Activated naive CD4-positive, alpha-beta T cell (primary cell): Measurements from ENCODE around the gene AMDHD1.
"Not testable (repeated sequence)": the region's sequence is repeated elsewhere in the genome, so short reads cannot be mapped to it uniquely, and the experiment has no call there.

Source experiments
- DNase-seq, 4 experiments: peaks; one replicate each; lab custom pipeline; 2025; lab: John Stamatoyannopoulos, UW

Gene AMDHD1

GRCh38 chr12:95966287-95966870, 23.2 kb downstream of the AMDHD1 start:
- no peak for DNase-seq

- no peak for DNase-seq
Observed at GRCh38 chr12:95967301-95967700, 24.2 kb downstream of the AMDHD1 start.

DNA sequence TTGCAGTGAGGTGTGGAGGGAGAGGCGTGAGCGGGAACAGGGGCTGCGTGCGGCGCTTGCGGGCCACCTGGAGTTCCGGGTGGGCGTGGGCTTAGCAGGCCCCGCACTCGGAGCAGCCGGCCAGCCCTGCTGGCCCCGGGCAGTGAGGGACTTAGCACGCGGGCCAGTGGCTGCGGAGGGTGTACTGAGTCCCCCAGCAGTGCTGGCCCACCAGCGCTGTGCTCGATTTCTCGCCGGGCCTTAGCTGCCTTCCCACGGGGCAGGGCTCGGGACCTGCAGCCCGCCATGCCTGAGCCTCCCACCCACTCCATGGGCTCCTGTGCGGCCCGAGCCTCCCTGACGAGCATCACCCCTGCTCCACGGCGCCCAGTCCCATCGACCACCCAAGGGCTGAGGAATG, 26.0 kb downstream of the AMDHD1 start:
- not testable (repeated sequence) for DNase-seq

GRCh38 chr12:95970905-95971304, 27.8 kb downstream of the AMDHD1 start:
- DNase-seq: no peak

GRCh38 chr12:95972832-95973456, 29.8 kb downstream of the AMDHD1 start:
- no peak for DNase-seq

GRCh38 chr12:95974358-95974757, 31.2 kb downstream of the AMDHD1 start:
- no peak for DNase-seq

DNA sequence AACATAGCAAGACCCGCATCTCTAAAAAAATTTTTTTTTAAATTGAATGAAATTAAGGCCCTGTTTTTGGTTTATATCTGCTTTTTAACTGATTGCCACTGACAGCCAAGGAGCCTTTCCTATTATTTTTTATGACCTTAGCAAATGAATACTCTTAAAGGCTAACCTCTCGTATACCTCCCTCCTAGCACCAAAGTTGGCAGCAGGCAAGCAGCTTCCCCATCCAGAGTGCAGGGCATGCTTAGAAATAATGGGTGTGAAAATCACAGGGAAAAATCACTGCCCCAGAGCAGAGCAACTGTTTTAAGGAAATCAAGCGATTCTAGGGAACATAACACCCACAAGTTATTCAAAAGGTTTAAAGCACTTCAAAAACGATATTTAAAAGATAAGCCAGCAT, 32.4 kb downstream of the AMDHD1 start:
- no peak for DNase-seq

- DNase-seq: no peak
Observed at GRCh38 chr12:95976416-95976832, 33.3 kb downstream of the AMDHD1 start.

DNA sequence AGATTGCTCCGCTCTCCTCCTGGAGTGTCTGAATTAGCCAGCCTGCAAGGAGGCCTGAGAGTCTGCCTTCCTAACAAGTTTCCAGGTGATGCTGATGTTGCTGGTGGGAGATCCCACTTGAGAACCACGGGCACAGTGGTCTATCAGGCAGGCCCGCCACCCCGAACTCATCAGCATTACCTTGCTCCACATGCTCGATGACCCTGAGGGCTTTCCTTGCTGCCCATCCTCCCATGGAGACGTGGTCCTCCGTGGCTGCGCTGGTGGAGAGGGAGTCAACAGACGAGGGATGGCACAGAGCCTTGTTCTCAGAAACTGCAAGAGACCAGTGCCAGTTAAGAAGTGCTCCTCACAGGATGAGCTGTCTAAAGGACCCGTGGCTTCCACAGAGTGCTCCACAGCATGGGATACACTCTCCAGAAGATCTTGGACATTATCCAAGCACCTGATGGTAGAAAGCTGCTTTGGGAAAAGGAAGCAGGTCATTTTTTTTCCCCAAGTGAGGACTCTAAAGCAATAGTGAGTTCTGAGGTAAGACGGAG, 34.7 kb downstream of the AMDHD1 start:
- DNase-seq: no peak

GRCh38 chr12:95978351-95978750, 35.2 kb downstream of the AMDHD1 start:
- DNase-seq: no peak

GRCh38 chr12:95978774-95979173, 35.6 kb downstream of the AMDHD1 start:
- no peak for DNase-seq

- no peak for DNase-seq
Observed at GRCh38 chr12:95980437-95980836, 37.3 kb downstream of the AMDHD1 start.

- no peak for DNase-seq
Observed at GRCh38 chr12:95982602-95983001, 39.5 kb downstream of the AMDHD1 start.

DNA sequence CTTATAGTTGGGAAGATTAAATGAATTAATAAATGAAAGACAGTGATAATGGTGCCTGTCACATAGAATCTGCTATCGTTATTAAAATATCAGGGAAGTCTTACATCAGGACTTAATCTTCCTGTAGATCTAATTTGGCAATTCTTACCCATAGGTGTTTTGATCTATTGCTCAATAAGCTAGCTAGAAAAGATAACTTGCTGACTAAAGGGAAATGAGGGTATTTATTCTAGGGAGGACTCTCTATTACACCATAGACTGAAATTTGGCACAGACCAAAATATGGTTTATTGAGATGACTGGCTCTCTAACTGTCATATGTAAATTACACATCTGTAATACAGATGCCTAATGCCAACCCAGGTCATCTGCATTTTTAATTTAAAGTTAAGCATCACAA, 41.6 kb downstream of the AMDHD1 start:
- no peak for DNase-seq

DNA sequence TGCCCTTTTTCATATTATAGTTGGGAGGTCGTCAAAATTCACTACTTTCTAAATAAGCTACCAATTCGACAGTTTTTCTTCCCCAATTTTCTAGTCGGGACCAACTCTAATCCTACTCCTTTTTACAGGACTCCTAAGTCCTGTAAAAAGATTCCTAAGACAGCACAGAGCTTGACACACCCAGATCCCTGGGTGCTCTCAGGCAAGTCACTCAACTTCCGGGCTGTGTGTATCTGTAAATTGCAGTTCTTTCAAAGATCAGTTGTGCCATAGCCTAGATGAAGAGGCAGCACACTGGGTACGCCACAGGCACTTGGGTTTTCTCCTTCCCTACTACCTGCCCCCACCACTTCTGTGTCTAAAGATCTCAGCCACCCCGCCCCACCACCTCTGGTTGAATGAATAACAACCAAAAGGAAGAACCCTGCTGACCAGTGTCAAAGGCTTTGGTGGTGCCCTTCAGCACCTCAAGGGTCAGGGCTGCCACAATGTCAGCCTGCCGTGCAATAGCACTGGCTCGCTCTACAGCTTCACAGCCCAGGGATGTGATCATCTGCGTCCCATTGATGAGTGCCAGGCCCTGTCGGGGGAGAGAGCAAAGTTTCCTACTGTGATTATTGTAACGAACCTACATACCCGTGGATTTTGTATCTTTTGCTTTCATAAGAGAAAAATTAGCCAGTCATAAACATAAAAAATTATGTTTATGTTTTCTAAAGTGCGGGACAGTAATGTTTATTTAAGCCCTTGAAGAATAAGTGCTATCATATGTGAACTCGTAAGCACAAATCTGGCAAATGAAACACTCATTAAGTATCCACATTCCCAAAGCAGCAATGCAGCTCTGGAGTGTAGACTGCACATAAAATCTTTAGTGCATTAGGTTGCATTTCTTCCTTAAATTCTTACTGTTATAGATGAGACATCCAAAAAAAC, 43.8 kb downstream of the AMDHD1 start:
- no peak for DNase-seq

GRCh38 chr12:95988506-95989275, 45.6 kb downstream of the AMDHD1 start:
- no peak for DNase-seq

DNA sequence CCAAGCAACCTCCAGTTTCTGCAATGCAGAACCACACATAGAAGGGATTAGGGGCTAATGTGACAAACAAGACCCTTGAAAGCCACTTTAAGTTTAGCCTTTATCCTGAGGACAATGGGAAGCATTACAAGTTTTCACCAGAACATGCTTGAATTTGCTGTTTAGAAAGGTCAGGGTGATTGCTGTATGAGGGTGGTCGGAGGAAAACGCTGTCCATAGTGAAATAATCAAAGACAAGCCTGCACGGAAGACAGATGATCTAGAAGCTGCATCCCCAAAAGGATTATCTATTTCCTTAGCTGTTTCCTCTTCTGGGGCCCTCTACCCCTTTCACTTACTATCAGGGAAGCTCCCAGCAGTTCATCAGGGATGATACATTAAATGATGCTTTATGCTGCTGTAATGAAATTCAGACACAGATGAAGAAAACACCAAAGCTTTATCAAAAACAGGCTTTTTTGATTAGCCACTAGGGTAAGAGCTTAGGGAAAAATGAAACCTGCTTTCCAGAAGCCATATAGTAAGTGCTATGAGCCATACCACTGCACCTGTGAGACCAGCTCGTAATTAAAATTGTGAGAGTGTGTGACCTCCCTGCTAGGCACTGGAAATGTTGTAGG, 46.5 kb downstream of the AMDHD1 start:
- DNase-seq: no peak

DNA sequence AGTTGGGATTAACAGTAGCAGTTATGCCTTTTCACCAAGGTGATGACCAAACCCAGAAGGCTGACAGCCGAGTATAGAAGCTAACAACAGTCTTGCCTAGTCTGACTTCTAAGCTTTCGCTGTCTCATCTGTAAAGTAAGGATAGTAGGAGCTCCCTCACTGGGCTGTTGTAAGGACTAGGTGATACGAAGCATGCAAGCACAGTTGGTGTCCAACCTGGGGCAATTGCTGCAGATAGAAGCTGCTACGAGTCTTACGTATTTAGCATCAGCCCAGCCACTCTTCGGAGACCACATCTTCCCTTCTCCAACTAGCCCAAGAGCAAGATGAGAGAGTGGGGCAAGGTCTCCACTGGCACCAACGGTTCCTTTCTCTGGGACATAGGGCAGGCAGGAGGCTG, 47.0 kb downstream of the AMDHD1 start:
- no peak for DNase-seq

GRCh38 chr12:95993907-95994306, 50.8 kb downstream of the AMDHD1 start:
- no peak for DNase-seq

DNA sequence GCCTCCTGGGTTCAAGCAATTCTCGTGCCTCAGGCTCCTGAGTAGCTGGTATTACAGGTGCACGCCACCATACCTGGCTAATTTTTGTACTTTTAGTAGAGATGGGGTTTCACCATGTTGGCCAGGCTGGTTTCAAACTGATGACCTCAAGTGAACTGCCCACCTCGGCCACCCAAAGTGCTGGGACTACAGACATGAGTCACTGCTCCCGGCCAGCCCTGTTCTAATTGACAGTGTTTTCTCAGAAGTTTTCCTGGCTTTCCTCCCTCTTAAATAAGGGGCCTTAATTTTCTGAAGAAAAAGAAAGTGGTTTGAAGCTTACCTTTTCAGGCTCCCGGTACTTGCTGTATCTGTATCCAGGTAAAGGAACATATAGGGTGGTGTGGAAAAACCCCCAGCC, 51.3 kb downstream of the AMDHD1 start:
- DNase-seq: no peak

- no peak for DNase-seq
Observed at GRCh38 chr12:95995238-95996031, 52.3 kb downstream of the AMDHD1 start.
